Activated naive CD8-positive, alpha-beta T cell treated with anti-CD3 and anti-CD28 coated beads, Interleukin-2, amount 10 ng/mL, durations not matched to agents 7 days and 5 days (primary cell): ENCODE results near the gene TSC22D1. TPM values are rescaled to one million over a fixed set of nuclear protein-coding genes. Genes with fewer than 3 reads are reported as not detected.
A peak's percentile ranks its signal among the peaks of the same experiment; 100 is the strongest.

ENCODE experiments used
- ATAC-seq: fragments of 150-1000 bp; cut with Tn5 transposase; one replicate; pipeline ENCODE4 v1.10.0; 2021; ENCODE audit warnings: low read depth, moderate library complexity
- POLR2A ChIA-PET: fragments of 350-600 bp; sonication (Branson Sonifier 250); formaldehyde crosslinking; loops from one replicate; lab custom pipeline; 2021; ENCODE audit warnings: antibody characterized with exemption; lab: Charles Lee
- DNase-seq: peaks from one replicate; pipeline ENCODE4 v3.0.0; 2021
- H3K27ac Mint-ChIP-seq: one replicate; pipeline ENCODE4 v1.8.0; 2022; ENCODE audit warnings: mild to moderate bottlenecking, mixed read lengths
- H3K27me3 Mint-ChIP-seq: one replicate; pipeline ENCODE4 v1.8.0; 2022; ENCODE audit warnings: mild to moderate bottlenecking, moderate library complexity, mixed read lengths
- H3K36me3 Mint-ChIP-seq: one replicate; pipeline ENCODE4 v1.8.0; 2021; ENCODE audit warnings: mild to moderate bottlenecking, mixed read lengths
- H3K4me1 Mint-ChIP-seq: one replicate; pipeline ENCODE4 v1.8.0; 2021; ENCODE audit warnings: mixed read lengths
- H3K4me3 Mint-ChIP-seq: one replicate; pipeline ENCODE4 v1.8.0; 2022; ENCODE audit warnings: mild to moderate bottlenecking, moderate library complexity, mixed read lengths
- H3K9me3 Mint-ChIP-seq: one replicate; pipeline ENCODE4 v1.8.0; 2021; ENCODE audit warnings: mixed read lengths
- total RNA-seq, 2 experiments: library from RNA; stranded (reverse); gene quantifications; one replicate each; pipeline ENCODE4 v1.2.3, GENCODE V29; 2021

The TSC22D1 gene
- total RNA-seq, 2 experiments from 2014 or later: 21.8 to 27.0 TPM

GRCh38 chr13:44451126-44451525 is 125.0 kb downstream of the TSC22D1 start:
- H3K27ac Mint-ChIP-seq: no peak overlapping the region
- ATAC-seq: no peak

GRCh38 chr13:44449999-44450821 is 125.9 kb downstream of the TSC22D1 start:
- H3K27ac Mint-ChIP-seq: no peak overlapping the region

More at GRCh38 chr13:44451126-44451525, 125.0 kb downstream of the TSC22D1 start:
- Mint-ChIP-seq H3K4me3 (no peak overlapping the region), H3K27me3 (peaks cover 4% of the 10 kb centered on the region), H3K4me1 (no peaks in the 10 kb centered on the region), H3K9me3 (no peaks in the 10 kb centered on the region), H3K36me3 (no peaks in the 10 kb centered on the region)
- no peak for DNase-seq
- POLR2A ChIA-PET: no interaction called here

GRCh38 chr13:44448875-44449274 is 127.3 kb downstream of the TSC22D1 start:
- no peaks in the 10 kb centered on the region for H3K9me3 Mint-ChIP-seq
- H3K4me3 Mint-ChIP-seq: no peak overlapping the region
- H3K27me3 Mint-ChIP-seq: peaks cover 13% of the 10 kb centered on the region
- H3K27ac Mint-ChIP-seq: no peak overlapping the region
- DNase-seq: no peak
- no peak for ATAC-seq
- POLR2A ChIA-PET: no interaction called here
- H3K36me3 Mint-ChIP-seq: no peaks in the 10 kb centered on the region
- H3K4me1 Mint-ChIP-seq: no peaks in the 10 kb centered on the region

More at GRCh38 chr13:44449999-44450821, 125.9 kb downstream of the TSC22D1 start:
- no peak for ATAC-seq
- Mint-ChIP-seq H3K36me3 (no peaks in the 10 kb centered on the region), H3K9me3 (no peaks in the 10 kb centered on the region), H3K27me3 (peaks cover 6% of the 10 kb centered on the region), H3K4me3 (no peak overlapping the region), H3K4me1 (no peaks in the 10 kb centered on the region)
- DNase-seq: no peak
- POLR2A ChIA-PET: no interaction called here

GRCh38 chr13:44448373-44448772 is 127.8 kb downstream of the TSC22D1 start:
- Mint-ChIP-seq H3K27me3 (peaks cover 16% of the 10 kb centered on the region), H3K4me3 (no peak overlapping the region), H3K4me1 (no peaks in the 10 kb centered on the region), H3K27ac (no peak overlapping the region), H3K36me3 (no peaks in the 10 kb centered on the region), H3K9me3 (no peaks in the 10 kb centered on the region)
- DNase-seq (no peak), ATAC-seq (no peak)
- POLR2A ChIA-PET: no interaction called here

- ATAC-seq (no peak), DNase-seq (no peak)
- no peaks in the 10 kb centered on the region for H3K4me1 Mint-ChIP-seq
- POLR2A ChIA-PET: no interaction called here
- no peak overlapping the region for H3K4me3 Mint-ChIP-seq
- no peak overlapping the region for H3K27ac Mint-ChIP-seq
- no peaks in the 10 kb centered on the region for H3K9me3 Mint-ChIP-seq
- H3K36me3 Mint-ChIP-seq: no peaks in the 10 kb centered on the region
- H3K27me3 Mint-ChIP-seq: peaks cover 16% of the 10 kb centered on the region
Measured at GRCh38 chr13:44447783-44448321, 128.3 kb downstream of the TSC22D1 start.

- no peak overlapping the region for H3K4me3 Mint-ChIP-seq
- ATAC-seq (no peak), DNase-seq (no peak)
- POLR2A ChIA-PET: no interaction called here
- H3K36me3 Mint-ChIP-seq: no peaks in the 10 kb centered on the region
- H3K27ac Mint-ChIP-seq: no peak overlapping the region
- H3K27me3 Mint-ChIP-seq: peaks cover 28% of the 10 kb centered on the region
- H3K4me1 Mint-ChIP-seq: peaks cover 16% of the 10 kb centered on the region
- no peaks in the 10 kb centered on the region for H3K9me3 Mint-ChIP-seq
Measured at GRCh38 chr13:44440046-44440608, 136.0 kb downstream of the TSC22D1 start.

GRCh38 chr13:44439452-44440024 is 136.6 kb downstream of the TSC22D1 start:
- H3K4me3 Mint-ChIP-seq: no peak overlapping the region
- H3K4me1 Mint-ChIP-seq: peaks cover 18% of the 10 kb centered on the region
- ATAC-seq: no peak
- DNase-seq: no peak
- H3K27ac Mint-ChIP-seq: no peak overlapping the region
- H3K27me3 Mint-ChIP-seq: peaks cover 26% of the 10 kb centered on the region
- POLR2A ChIA-PET: no interaction called here
- no peaks in the 10 kb centered on the region for H3K9me3 Mint-ChIP-seq
- H3K36me3 Mint-ChIP-seq: no peaks in the 10 kb centered on the region

GRCh38 chr13:44438234-44438579 is 137.9 kb downstream of the TSC22D1 start:
- Mint-ChIP-seq H3K27me3 (peaks cover 22% of the 10 kb centered on the region), H3K27ac (no peak overlapping the region), H3K9me3 (no peaks in the 10 kb centered on the region), H3K4me3 (no peak overlapping the region), H3K36me3 (no peaks in the 10 kb centered on the region), H3K4me1 (peaks cover 18% of the 10 kb centered on the region)
- DNase-seq: no peak
- POLR2A ChIA-PET: no interaction called here
- no peak for ATAC-seq

- peak overlapping the region; percentile 85 for H3K4me3 Mint-ChIP-seq
- H3K27me3 Mint-ChIP-seq: peaks cover 22% of the 10 kb centered on the region
- DNase-seq (no peak), ATAC-seq (no peak)
- H3K9me3 Mint-ChIP-seq: no peaks in the 10 kb centered on the region
- no peak overlapping the region for H3K27ac Mint-ChIP-seq
- POLR2A ChIA-PET: no interaction called here
- H3K4me1 Mint-ChIP-seq: peaks cover 18% of the 10 kb centered on the region
- H3K36me3 Mint-ChIP-seq: no peaks in the 10 kb centered on the region
Measured at GRCh38 chr13:44437356-44438233, 138.5 kb downstream of the TSC22D1 start.

GRCh38 chr13:44436589-44437337 is 139.4 kb downstream of the TSC22D1 start:
- H3K27ac Mint-ChIP-seq: no peak overlapping the region
- H3K4me3 Mint-ChIP-seq: peak overlapping the region; percentile 85
- DNase-seq (peak; percentile 51), ATAC-seq (peak; percentile 34)
- POLR2A ChIA-PET: interaction anchor here (0.8 kb wide), 1 partner anchor 162 kb away, joined by 3 read pairs; no protein-coding TSS in a partner anchor
- H3K36me3 Mint-ChIP-seq: no peaks in the 10 kb centered on the region
- H3K9me3 Mint-ChIP-seq: no peaks in the 10 kb centered on the region
- peaks cover 18% of the 10 kb centered on the region for H3K4me1 Mint-ChIP-seq
- peaks cover 19% of the 10 kb centered on the region for H3K27me3 Mint-ChIP-seq

GRCh38 chr13:44435919-44436510 is 140.1 kb downstream of the TSC22D1 start:
- Mint-ChIP-seq H3K36me3 (no peaks in the 10 kb centered on the region), H3K4me1 (peaks cover 18% of the 10 kb centered on the region), H3K9me3 (no peaks in the 10 kb centered on the region), H3K27me3 (peaks cover 19% of the 10 kb centered on the region), H3K4me3 (peak overlapping the region; percentile 85), H3K27ac (peak overlapping the region; percentile 36)
- no peak for ATAC-seq
- no peak for DNase-seq
- POLR2A ChIA-PET: interaction anchor here (0.8 kb wide), 1 partner anchor 162 kb away, joined by 3 read pairs; no protein-coding TSS in a partner anchor
